ENCODE results near the gene EYA2.

EYA2 gene

DNA sequence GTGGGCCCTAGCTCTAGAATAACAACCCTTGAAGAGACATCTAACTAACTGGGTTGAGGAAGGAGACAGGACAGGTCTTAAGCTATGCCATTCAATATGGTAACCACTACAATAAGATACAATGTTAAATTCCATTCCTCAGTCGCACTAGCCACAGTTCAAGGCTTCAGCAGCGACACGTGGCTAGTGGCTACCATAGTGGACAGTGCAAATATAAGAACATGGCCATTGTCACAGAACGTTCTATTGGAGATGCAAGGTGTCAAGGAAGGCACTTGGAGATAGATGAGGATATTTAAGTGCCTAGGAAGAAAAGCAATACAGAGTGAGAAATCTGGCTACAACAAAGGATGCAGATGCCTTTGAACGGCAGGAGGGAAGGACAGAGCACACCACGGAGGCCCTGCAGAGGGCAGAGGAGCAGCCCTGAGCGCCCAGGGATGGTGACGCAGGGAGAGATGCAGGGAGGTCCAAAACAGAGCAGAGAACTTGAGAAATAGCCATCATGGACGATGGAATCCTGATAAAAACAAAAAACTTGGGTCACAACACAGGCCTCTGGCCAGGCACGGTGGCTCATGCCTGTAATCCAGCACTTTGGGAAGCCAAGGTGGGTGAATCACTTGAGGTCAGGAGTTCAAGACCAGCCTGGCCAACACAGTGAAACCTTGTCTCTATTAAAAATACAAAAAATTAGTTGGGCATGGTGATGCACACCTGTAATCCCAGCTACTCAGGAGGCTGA is 321.2 kb downstream of the EYA2 start:
- H3K4me3 ChIP-seq (ENCODE audit: low read length), result no peak overlapping the region
- 93% methylated on average over 10 of the region's 10 CpGs for WGBS
- no peak overlapping the region for H3K27ac ChIP-seq (ENCODE audit: low read depth, low read length)
- no peaks in the 10 kb centered on the region for H3K27me3 ChIP-seq (ENCODE audit: insufficient read depth, low read length)
- H3K9ac ChIP-seq (ENCODE audit: low read depth, low read length), result no peak overlapping the region
- H3K9me3 ChIP-seq (ENCODE audit: insufficient read depth, low read depth, low read length), result no peaks in the 10 kb centered on the region
- peaks cover 92% of the 10 kb centered on the region for H3K36me3 ChIP-seq (ENCODE audit: insufficient read depth, low read length)
- H3K4me1 ChIP-seq (ENCODE audit: insufficient read depth, low read length), result no peaks in the 10 kb centered on the region

DNA sequence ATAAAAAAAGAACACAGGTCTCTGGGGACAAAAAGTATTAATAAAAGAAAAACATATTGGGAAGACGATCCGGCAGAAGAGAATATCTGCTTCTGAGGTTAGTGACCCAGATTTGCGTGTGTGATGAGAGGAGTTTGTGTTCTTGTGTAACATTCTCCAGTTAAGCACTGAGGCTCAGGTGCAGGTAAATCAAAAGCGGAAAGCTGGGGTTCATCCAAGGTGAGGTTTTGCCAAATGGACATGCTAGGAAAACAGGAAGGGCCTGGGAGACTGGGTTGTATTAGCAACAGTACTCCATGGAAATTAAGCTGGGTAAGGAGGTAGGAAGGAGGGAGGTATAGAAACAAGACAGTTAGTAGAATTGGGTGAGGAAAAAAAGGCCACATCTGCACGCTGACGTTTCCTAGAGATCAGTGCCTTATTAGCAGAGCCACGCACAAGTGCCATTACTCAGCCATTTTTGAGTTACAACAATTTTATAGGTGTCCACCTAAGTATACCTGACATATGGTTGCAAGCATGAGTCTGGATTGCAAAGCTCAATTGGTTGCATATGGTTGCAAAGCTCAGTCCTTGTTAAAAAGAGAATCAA is 322.3 kb downstream of the EYA2 start:
- Histone ChIP-seq H3K27me3 (ENCODE audit: insufficient read depth, low read length) (no peaks in the 10 kb centered on the region), H3K4me3 (ENCODE audit: low read length) (no peak overlapping the region), H3K36me3 (ENCODE audit: insufficient read depth, low read length) (peaks cover 92% of the 10 kb centered on the region), H3K9ac (ENCODE audit: low read depth, low read length) (no peak overlapping the region), H3K4me1 (ENCODE audit: insufficient read depth, low read length) (no peaks in the 10 kb centered on the region), H3K27ac (ENCODE audit: low read depth, low read length) (no peak overlapping the region), H3K9me3 (ENCODE audit: insufficient read depth, low read depth, low read length) (no peaks in the 10 kb centered on the region)
- 94% methylated on average over 7 of the region's 7 CpGs for WGBS

DNA sequence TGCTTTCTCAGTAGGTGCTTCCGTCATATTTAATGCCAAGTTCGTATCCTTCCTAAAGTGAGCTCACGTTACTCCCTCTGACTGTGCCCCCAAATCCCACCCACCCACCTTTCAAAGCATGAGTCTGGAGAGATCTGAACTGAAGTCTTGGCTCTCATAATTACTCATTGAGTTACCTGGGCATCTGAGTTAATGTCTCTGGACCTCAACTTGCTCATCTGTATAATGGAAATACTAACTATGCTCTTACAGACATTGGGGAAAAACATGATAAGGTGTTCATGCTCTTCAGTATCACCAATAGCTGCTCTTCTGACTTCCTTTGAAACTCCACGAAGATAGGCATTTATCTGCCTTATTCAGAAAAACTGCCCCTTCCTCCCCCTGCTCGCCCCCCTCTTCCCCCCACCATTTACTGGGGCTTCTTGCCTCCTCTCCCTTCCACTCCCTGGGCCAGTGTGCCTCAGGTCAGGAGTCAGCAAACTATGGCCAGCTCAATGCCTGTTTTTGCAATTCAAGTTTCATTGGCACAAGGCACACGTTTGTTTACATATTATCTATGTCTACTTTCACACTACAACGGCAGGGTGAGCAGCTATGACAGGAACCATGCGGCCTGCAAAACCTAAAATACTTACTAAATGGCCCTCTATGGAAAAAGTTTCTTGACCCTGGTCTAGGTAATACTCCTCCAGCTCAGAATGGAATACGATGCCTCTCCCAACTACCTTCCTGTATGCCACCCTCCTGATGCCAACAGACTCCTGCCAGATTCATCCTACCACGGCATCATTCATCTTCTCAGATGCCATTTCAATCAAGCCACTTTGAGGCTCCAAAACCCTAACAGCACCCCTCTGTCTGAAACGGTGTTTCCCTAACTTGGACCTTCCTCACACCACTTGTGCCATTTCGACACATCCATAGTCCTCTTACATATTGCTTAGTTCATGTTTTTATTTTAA is 323.1 kb downstream of the EYA2 start:
- WGBS, result 95% methylated on average over 12 of the region's 12 CpGs
- Histone ChIP-seq H3K4me3 (ENCODE audit: low read length) (no peak overlapping the region), H3K36me3 (ENCODE audit: insufficient read depth, low read length) (peaks cover 92% of the 10 kb centered on the region), H3K27ac (ENCODE audit: low read depth, low read length) (no peak overlapping the region), H3K9ac (ENCODE audit: low read depth, low read length) (no peak overlapping the region), H3K4me1 (ENCODE audit: insufficient read depth, low read length) (no peaks in the 10 kb centered on the region), H3K9me3 (ENCODE audit: insufficient read depth, low read depth, low read length) (no peaks in the 10 kb centered on the region), H3K27me3 (ENCODE audit: insufficient read depth, low read length) (no peaks in the 10 kb centered on the region)

DNA sequence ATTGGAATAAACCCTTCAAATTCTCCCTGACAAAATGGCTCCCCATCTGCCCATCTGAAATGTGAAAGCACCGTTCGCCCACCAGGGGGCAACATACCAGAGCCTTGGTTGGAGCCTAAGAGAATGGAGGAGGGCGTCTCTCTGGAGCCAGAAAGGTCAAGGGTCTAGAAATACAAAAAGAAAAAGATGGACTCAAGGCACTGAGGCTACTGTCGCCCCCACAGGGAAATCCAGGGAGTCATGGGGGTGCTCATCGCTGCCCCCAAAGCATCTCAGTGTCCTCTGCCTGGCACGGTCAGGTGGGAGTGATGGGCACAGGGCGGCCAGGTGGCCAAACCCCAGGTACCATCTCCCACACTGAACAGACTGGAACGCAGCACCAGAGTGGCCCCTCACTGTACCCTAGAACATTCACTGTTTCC is 325.5 kb downstream of the EYA2 start:
- 86% methylated on average over 8 of the region's 8 CpGs for WGBS
- Histone ChIP-seq H3K4me1 (ENCODE audit: insufficient read depth, low read length) (no peaks in the 10 kb centered on the region), H3K36me3 (ENCODE audit: insufficient read depth, low read length) (peaks cover 93% of the 10 kb centered on the region)

DNA sequence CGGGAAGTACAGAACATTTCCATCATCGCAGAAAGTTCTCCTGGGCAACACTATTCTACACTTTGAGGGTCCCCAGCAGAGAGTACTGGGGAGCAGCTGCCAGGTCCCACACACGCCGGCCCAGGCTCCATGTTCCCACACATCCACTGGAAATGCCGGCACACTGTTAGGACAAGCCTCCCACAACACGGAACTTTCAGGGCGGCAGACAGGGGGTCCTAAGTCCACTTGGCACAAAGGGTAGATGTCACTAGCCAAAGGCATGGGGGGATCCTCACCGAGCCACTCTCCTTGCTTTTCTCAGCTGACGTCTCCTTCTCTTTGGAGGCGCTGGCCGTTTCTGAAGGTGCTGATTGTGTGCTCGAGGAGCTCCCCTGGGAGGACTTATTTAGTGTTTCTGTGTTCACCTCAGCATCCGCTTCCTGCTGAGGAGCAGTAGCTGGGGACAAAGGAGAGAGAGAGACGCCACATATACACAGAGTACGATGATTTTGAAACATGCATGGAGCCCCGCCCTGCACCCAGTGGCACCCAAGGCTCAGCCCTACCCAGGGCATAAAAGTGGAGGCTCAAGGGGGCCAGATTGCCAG is 326.5 kb downstream of the EYA2 start:
- Histone ChIP-seq H3K36me3 (ENCODE audit: insufficient read depth, low read length) (peaks cover 92% of the 10 kb centered on the region), H3K27me3 (ENCODE audit: insufficient read depth, low read length) (no peaks in the 10 kb centered on the region), H3K27ac (ENCODE audit: low read depth, low read length) (no peak overlapping the region), H3K9ac (ENCODE audit: low read depth, low read length) (no peak overlapping the region), H3K4me3 (ENCODE audit: low read length) (no peak overlapping the region), H3K4me1 (ENCODE audit: insufficient read depth, low read length) (no peaks in the 10 kb centered on the region), H3K9me3 (ENCODE audit: insufficient read depth, low read depth, low read length) (no peaks in the 10 kb centered on the region)
- 93% methylated on average over 16 of the region's 16 CpGs for WGBS

More for the DNA sequence above, 325.5 kb downstream of the EYA2 start:
- Histone ChIP-seq H3K27me3 (ENCODE audit: insufficient read depth, low read length) (no peaks in the 10 kb centered on the region), H3K9me3 (ENCODE audit: insufficient read depth, low read depth, low read length) (no peaks in the 10 kb centered on the region), H3K9ac (ENCODE audit: low read depth, low read length) (no peak overlapping the region), H3K4me3 (ENCODE audit: low read length) (no peak overlapping the region), H3K27ac (ENCODE audit: low read depth, low read length) (no peak overlapping the region)

DNA sequence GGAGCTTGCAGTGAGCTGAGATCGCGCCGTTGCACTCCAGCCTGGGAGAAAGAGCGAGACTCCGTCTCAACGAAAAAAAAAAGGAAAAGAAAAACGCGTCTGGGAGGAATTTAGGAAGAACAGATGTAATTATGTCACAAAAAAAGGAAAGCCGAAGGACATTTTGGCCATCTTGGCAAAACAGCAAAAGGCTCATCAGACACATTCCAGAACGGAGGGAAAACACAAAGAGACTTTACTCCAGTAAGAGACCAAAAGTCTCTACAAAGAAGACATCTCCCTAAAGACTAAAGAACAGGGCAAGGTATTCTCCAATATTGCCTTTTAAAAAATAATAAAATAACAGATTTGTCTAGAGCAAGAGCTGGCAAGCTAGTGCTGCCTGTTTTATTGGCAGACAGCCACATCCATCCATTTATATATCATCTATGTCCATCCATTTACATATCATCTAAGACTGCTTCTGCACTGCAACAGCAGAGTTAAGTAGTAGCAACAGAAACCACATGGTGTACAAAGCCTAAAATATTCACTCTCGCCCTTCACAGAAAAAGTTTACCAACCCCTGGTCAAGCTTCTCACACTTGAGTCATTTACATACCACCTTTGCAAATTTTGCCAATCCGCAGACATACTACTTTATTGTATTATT is 328.0 kb downstream of the EYA2 start:
- no peaks in the 10 kb centered on the region for H3K4me1 ChIP-seq (ENCODE audit: insufficient read depth, low read length)
- no peak overlapping the region for H3K4me3 ChIP-seq (ENCODE audit: low read length)
- H3K27ac ChIP-seq (ENCODE audit: low read depth, low read length), result no peak overlapping the region
- H3K27me3 ChIP-seq (ENCODE audit: insufficient read depth, low read length), result no peaks in the 10 kb centered on the region
- no peak overlapping the region for H3K9ac ChIP-seq (ENCODE audit: low read depth, low read length)
- H3K9me3 ChIP-seq (ENCODE audit: insufficient read depth, low read depth, low read length), result no peaks in the 10 kb centered on the region
- peaks cover 95% of the 10 kb centered on the region for H3K36me3 ChIP-seq (ENCODE audit: insufficient read depth, low read length)
- WGBS, result 95% methylated on average over 11 of the region's 12 CpGs

DNA sequence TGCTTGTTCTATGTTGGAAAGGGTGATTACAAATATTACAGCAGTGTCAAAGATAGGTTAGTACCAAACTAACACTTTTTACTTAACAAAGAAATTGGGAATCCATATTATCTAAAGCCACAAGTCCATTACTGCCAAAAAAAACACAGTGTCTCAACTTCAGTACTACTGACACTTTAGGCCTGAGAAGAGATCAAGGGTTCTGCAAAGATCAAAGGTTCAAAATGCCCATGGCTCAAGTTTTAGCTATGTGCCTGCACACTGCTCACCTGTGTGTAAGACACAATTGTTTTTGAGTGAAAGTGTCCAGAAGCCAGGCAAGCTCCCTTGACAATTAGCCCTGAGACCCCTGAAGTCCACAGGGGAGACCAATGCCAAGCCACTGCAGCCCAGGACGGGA is 329.3 kb downstream of the EYA2 start:
- Histone ChIP-seq H3K4me3 (ENCODE audit: low read length) (no peak overlapping the region), H3K36me3 (ENCODE audit: insufficient read depth, low read length) (peaks cover 95% of the 10 kb centered on the region), H3K9me3 (ENCODE audit: insufficient read depth, low read depth, low read length) (no peaks in the 10 kb centered on the region), H3K27ac (ENCODE audit: low read depth, low read length) (no peak overlapping the region), H3K9ac (ENCODE audit: low read depth, low read length) (no peak overlapping the region), H3K27me3 (ENCODE audit: insufficient read depth, low read length) (no peaks in the 10 kb centered on the region), H3K4me1 (ENCODE audit: insufficient read depth, low read length) (no peaks in the 10 kb centered on the region)
- 93% methylated on average over 1 of the region's 1 CpG for WGBS

DNA sequence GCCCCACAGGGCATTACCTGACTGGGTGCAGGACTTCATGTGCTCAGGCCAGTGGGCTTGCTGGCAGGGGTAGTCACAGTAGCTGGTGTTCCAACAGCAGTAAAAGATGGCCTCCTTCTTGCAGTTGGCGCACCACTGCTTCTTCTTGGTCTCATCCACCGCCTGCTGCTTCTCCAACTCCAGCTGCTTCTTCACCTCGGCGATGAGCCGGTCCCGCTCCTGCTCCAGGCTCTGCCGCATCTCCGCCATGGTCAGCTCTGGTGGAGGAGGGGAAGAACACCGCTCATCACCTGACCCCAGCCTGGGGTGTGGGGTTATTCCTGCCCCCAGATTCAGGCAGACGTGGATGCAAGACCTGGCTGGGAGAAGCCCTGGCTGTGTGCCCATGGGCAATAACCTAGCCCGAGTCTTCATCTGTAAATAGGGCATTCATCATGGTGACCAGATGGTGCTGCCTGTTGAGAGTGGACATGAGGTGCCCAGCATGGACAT is 329.7 kb downstream of the EYA2 start:
- Histone ChIP-seq H3K4me1 (ENCODE audit: insufficient read depth, low read length) (no peaks in the 10 kb centered on the region), H3K4me3 (ENCODE audit: low read length) (no peak overlapping the region), H3K9me3 (ENCODE audit: insufficient read depth, low read depth, low read length) (no peaks in the 10 kb centered on the region), H3K27ac (ENCODE audit: low read depth, low read length) (no peak overlapping the region), H3K36me3 (ENCODE audit: insufficient read depth, low read length) (peaks cover 98% of the 10 kb centered on the region), H3K9ac (ENCODE audit: low read depth, low read length) (no peak overlapping the region), H3K27me3 (ENCODE audit: insufficient read depth, low read length) (no peaks in the 10 kb centered on the region)
- 96% methylated on average over 11 of the region's 11 CpGs for WGBS

DNA sequence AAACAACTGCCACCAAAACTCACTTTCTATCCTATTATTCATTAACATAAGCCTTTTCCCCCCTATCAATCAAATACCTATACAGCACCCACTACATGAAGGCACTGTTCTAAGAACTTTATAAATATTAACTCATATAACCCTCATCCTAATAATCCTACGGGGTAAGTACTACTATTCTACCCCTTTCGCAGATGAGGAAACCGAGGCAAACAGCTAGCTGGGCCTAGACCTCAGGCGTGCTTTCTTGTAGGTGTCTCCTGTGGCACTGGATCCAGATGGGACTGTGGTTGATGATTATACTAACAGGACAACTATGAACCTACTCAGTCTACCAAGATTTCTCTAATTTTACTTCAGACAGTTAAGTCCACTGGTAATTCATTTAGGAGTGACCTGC is 330.2 kb downstream of the EYA2 start:
- peaks cover 98% of the 10 kb centered on the region for H3K36me3 ChIP-seq (ENCODE audit: insufficient read depth, low read length)
- H3K27me3 ChIP-seq (ENCODE audit: insufficient read depth, low read length), result no peaks in the 10 kb centered on the region
- no peaks in the 10 kb centered on the region for H3K9me3 ChIP-seq (ENCODE audit: insufficient read depth, low read depth, low read length)
- H3K4me3 ChIP-seq (ENCODE audit: low read length), result no peak overlapping the region
- no peak overlapping the region for H3K27ac ChIP-seq (ENCODE audit: low read depth, low read length)
- no peaks in the 10 kb centered on the region for H3K4me1 ChIP-seq (ENCODE audit: insufficient read depth, low read length)
- WGBS, result 97% methylated on average over 4 of the region's 4 CpGs
- no peak overlapping the region for H3K9ac ChIP-seq (ENCODE audit: low read depth, low read length)

DNA sequence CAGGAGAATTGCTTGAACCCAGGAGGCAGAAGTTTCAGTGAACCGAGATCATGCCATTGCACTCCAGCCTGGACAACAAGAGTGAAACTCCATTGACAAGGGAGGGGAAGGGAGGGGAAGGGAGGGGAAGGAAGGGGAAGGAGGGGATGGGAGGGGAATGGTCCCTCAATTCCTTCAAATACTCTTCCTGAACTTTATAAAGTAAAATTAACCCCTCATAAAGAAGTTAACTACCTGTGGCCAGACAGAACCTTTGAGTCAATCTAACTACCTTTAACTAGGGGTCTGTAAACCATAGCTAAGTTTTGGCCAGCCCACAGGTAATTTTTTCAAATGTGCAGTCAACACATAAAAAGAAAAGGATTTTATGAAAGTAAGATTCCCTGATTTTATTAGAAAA is 330.8 kb downstream of the EYA2 start:
- Histone ChIP-seq H3K27ac (ENCODE audit: low read depth, low read length) (no peak overlapping the region), H3K4me1 (ENCODE audit: insufficient read depth, low read length) (no peaks in the 10 kb centered on the region)

More for the DNA sequence above, 330.8 kb downstream of the EYA2 start:
- Histone ChIP-seq H3K27me3 (ENCODE audit: insufficient read depth, low read length) (no peaks in the 10 kb centered on the region), H3K9ac (ENCODE audit: low read depth, low read length) (no peak overlapping the region), H3K36me3 (ENCODE audit: insufficient read depth, low read length) (peaks cover 99% of the 10 kb centered on the region), H3K4me3 (ENCODE audit: low read length) (no peak overlapping the region), H3K9me3 (ENCODE audit: insufficient read depth, low read depth, low read length) (no peaks in the 10 kb centered on the region)
- WGBS, result 100% methylated on average over 1 of the region's 1 CpG

All from HUES64 (cell line).